Activated gamma-delta T cell treated with Interleukin-2 at 50 U/mL for 16 hours (primary cell): Measurements from ENCODE around the gene EGFLAM.

Experiments
- DNase-seq: peaks from one replicate; pipeline ENCODE4 v3.0.0-alpha.2; 2020

EGFLAM gene

DNA sequence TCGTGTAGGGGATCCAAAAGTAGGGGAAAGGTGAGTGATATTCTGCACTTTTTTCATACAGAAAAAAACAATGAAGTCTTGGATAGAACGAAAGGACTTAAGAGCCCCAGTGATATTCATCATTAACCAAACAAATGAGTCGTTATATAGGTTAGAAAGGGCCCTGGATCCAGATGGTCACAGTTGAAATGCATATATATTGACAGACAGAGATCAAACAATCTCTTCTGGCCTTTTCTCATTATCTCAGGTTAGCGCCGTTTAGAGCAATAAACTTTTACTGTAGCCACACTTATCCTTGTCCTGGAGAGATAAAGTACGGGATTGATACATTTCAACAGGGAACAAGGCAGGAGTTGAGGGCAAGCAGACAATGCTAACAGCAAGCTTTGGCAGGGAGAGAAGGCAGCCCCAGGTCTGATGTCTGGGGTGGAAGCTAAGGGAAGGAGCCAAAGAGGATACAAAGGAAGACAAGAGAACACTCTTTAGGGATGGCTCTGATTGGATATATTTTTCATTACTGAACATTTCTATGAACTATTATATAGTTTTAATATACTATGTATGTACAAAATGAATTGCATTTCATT is 221.1 kb downstream of the EGFLAM start:
- DNase-seq = no peak

DNA sequence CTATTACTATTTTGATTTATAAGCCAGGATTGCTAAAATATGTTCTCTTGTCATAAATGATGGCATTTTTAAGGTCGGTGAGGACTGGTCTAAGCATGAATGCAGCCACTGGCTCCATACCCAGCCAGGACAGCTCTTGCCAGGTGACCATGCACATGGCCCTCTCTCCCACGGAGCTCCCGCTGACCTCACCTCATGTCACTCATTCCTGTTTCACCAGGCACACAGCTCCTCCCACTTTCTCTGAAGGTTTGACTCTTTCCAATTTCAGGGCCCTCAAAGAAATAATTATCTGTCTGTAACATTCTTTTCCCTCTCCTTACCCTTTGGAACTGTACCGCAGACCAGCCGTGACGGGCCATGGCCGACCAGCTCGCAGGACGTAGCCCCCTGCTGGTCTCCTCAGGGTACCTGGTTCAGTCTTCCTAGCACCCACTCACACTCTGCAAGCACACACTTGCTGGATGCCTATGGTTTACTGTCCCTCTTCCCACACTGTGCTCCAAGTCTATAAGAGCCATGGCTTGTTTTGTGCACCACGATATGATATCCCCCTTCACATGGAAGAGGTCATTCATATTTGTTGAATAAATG is 225.5 kb downstream of the EGFLAM start:
- DNase-seq = no peak

DNA sequence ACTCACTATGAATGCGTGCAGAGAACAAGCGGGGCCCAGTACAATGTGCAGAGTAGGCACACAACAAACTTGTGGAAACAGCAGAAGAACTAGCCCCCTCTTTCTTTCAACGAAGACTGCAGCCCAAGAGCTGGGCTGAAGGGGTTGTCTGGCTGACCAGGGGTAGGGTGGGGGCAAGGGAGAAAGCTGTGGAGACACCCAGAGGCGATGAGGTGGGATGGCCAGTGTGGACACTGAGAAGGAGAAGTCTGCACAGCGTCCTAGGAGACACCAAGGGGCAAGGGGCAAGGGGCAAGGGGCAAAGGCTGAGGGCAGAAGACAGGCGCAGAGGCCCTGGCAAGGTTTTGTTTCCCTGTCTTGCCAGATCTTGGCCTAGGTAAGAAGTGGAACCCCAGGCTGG is 235.8 kb downstream of the EGFLAM start:
- DNase-seq = no peak

DNA sequence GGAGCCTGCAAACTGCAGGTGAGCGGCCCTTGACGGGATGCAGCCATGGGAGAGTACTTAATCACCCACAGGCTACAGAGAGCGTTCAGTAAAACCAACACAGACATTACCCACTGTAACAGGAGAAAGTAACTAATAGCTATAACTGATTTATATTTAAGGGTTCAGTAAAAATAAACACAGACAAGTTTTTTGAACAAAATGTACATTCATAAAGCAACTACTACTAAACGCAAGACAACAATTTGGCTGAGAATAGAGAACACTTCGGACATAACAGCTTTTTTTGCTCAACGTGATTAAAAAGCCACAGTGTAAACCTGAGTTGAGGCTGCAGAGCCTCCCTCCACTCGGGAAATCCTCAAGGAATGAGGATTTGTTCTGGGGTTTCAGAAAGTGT is 236.4 kb downstream of the EGFLAM start:
- DNase-seq = no peak

DNA sequence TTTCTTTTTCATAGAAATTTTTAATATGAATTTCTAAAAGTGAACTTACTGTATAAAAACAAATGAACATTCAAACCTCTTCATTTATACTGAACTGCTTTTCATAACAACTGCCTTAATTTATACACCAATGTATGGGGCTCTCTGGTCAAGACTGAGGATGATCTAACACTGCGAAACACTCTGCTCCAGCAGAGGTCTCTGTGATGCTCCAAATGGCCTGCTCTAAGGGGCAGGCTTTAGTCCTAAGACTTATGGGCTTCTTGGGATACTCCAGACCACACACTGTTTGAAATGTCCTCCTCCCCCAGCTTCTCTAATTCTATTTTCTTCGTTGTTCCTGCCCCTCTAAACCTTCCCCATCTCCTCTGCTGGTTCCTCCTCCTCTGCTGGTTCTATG is 239.6 kb downstream of the EGFLAM start:
- DNase-seq = no peak

DNA sequence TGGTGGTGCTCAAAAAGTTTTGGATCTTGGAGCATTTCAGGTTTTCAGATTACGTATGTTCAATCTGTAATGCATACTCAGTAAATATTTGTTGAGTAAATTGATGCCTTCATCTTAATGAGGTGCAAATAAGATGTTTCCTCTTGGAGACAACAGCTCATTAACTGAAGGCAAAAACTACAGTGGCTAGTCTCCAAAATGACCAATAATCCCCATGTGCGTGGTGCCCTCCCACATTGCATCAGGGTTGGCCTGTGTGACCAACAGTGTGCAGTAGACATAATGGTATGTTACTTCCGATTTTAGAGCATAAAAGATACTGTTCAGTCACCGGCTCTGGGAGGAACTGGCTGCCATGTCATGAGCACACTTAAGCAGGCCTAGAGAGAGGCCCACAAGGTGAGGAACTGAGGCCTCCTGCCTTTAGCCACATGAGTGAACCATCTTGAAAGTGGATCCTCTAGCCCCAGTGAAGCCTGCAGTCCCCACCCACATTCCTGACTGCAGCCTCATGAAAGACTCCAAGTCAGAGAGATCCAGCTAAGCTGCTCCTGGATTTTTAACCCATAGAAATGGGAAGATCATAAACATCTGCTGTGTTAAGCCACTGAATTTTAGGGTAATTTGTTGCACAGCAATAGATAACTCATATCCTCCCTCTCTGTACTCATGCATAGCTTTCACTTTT is 242.4 kb downstream of the EGFLAM start:
- DNase-seq = no peak

DNA sequence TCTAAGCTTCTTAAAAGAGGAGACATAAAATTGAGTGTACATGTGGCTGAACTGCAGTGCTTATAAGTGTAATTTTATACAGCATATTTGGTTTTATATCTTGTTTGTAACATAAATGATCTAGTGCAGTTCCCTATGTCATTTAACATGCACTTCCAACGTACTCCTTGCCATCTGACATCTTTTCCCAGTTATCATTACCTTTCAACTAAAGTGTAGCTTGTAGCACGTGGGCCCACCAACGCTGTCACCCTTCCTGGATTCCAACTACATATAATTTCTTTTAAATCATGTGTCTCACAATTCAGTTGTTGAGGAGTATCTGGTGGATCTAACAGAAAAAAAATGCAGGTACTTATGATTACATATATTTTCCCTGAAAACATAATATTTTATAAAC is 247.9 kb downstream of the EGFLAM start:
- no peak for DNase-seq

DNA sequence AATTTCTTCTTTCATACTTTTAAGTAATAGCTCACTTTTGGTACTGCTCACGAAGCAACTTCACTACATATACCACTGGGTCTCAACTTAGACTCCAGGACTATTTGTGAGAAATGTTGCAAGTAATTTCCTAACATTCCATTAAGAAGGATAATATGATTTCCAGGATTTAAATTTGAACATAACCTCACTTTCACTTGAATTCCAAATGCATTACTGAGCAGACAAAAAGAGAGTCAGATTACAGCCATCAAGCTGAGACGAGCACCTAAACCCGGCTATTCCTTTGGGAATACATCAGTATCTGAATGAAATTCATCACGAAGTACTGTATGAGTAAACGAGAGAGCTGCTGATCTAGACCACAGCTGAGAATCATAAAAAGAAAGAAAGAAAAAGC is 250.8 kb downstream of the EGFLAM start:
- DNase-seq = no peak
